ENCODE data around the gene RGS12.

RGS12 gene, protein sequence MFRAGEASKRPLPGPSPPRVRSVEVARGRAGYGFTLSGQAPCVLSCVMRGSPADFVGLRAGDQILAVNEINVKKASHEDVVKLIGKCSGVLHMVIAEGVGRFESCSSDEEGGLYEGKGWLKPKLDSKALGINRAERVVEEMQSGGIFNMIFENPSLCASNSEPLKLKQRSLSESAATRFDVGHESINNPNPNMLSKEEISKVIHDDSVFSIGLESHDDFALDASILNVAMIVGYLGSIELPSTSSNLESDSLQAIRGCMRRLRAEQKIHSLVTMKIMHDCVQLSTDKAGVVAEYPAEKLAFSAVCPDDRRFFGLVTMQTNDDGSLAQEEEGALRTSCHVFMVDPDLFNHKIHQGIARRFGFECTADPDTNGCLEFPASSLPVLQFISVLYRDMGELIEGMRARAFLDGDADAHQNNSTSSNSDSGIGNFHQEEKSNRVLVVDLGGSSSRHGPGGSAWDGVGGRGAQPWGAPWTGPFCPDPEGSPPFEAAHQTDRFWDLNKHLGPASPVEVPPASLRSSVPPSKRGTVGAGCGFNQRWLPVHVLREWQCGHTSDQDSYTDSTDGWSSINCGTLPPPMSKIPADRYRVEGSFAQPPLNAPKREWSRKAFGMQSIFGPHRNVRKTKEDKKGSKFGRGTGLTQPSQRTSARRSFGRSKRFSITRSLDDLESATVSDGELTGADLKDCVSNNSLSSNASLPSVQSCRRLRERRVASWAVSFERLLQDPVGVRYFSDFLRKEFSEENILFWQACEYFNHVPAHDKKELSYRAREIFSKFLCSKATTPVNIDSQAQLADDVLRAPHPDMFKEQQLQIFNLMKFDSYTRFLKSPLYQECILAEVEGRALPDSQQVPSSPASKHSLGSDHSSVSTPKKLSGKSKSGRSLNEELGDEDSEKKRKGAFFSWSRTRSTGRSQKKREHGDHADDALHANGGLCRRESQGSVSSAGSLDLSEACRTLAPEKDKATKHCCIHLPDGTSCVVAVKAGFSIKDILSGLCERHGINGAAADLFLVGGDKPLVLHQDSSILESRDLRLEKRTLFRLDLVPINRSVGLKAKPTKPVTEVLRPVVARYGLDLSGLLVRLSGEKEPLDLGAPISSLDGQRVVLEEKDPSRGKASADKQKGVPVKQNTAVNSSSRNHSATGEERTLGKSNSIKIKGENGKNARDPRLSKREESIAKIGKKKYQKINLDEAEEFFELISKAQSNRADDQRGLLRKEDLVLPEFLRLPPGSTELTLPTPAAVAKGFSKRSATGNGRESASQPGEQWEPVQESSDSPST (N-terminal part only)

GRCh38 chr4:3292571-3293400 is at the start of gene RGS12:
TSS of gene RGS12 (plus strand) at chr4:3293021. CDS start at chr4:3316171, 23,150 bp downstream.
- DNase-seq (ENCODE audit: low spot score), result peak; percentile 98

DNA sequence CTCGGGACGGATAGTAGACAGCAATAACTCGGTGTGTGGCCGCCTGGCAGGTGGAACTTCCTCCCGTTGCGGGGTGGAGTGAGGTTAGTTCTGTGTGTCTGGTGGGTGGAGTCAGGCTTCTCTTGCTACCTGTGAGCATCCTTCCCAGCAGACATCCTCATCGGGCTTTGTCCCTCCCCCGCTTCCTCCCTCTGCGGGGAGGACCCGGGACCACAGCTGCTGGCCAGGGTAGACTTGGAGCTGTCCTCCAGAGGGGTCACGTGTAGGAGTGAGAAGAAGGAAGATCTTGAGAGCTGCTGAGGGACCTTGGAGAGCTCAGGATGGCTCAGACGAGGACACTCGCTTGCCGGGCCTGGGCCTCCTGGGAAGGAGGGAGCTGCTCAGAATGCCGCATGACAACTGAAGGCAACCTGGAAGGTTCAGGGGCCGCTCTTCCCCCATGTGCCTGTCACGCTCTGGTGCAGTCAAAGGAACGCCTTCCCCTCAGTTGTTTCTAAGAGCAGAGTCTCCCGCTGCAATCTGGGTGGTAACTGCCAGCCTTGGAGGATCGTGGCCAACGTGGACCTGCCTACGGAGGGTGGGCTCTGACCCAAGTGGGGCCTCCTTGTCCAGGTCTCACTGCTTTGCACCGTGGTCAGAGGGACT is 49.6 kb upstream of the RGS12 start:
- no peak for DNase-seq (ENCODE audit: low spot score)

DNA sequence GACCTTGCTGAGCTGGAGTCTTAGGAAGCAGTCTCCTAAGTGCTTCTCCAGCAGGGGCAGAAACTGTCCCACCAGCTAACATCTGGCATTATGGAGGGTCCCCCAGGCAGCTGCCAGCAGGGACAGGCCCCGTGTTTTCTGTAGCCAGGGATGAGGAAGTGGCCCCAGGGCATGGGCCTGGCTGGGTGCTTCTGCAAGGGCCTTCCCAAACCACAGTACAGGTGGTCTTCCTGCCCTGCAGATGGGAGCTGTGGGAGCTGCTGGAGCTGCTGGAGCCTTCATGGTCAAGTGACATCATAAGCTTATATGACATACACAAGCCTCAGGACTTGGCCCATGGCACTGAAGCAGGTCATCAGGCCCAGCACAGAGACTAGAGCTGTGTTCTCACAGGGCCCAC is 48.8 kb upstream of the RGS12 start:
- no peak for DNase-seq (ENCODE audit: low spot score)

DNA sequence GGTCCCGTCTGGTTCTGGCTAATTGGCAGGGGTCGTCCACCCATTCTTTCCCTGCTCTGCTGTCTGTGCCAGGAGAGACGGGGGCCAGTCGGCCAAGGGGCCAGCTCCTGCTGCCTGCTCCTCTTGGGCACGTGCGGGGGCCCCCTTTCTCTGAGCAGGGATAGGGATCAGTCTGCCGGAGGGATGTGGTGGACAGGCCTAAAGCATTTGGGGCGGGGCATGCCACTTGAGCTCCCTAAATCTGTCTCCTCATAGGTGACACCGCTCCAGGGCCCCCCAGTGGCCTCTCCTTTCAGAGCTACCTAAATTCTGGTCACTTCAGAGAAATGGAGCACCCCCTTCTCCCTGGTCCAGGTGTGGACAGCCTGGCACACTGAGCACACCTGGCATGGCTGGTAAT is 48.1 kb upstream of the RGS12 start:
- no peak for DNase-seq (ENCODE audit: low spot score)

DNA sequence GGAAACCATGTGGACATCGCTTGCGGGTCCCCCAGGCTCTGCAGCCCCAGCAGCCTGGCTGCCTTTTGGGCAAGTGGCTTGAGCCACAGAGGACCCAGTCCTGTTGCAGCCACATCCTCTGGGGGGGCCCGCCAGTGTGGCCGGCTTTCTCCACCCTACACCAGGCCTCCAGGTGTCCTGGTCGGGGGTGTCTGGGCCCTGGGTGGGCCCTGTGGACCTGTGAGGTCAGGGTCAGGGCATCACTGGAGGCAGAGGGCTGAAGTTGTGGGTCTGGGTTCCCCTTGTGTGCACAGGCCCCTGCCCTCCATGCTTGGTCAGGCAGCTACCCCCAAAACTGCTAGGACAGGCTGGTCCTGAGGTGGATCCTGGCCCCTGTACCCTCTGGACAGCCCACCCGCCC is 47.1 kb upstream of the RGS12 start:
- DNase-seq (ENCODE audit: low spot score), result no peak

- no peak for DNase-seq (ENCODE audit: low spot score)
Measured at GRCh38 chr4:3246458-3247398, 46.1 kb upstream of the RGS12 start.

DNA sequence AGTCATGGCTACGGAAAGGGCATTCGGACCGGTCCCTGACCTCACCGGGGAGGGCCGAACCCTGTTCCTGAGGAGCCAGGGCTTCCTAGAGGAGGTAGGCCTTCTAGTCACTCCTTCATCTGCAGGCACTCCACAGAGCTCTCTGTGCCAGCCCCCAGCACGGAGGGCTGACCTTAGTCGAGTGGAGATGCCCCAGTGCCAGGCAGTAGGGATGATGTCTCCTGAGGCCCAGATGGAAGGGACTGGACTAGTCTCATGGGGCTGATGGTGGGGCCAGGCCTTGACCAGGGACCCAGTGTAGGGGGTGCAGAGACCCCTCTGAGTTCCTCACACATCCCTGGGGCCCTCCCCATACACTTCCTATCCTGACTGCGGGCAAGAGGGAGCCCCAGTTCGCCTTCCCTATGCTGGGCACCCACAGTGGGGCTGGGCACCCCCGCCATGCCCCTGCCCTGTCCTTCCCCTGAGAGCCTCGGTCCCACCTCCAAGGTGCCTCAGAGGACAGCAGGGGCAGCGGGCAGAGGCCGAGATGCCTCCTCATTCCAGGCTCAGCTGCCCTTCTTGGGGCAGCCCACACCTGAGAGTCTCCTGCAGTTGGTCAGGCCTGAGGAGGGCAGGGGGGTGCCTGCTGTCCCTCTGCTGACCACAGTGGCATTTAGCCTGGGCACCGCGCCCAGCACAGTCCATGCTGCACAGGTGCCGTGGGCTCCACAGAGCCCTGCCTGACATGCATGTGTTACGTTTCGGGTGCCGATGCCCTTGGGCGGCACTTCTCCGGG is 45.2 kb upstream of the RGS12 start:
- DNase-seq (ENCODE audit: low spot score), result no peak

DNA sequence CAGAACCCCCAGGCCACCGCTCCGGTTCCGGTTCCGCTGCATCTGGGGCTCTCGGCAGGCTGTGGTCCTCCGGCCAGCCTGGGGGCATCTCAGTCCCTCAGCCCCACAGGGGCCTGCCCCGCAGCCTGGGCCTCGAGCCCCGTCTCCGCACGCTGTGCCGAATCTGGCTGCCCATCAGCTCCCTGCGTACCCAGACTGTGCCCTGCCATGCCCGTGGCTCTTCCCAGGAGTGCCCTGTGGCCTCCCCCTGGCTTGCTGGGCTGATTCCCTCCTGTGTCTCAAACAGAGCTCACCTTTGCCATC is 44.7 kb upstream of the RGS12 start:
- no peak for DNase-seq (ENCODE audit: low spot score)

DNA sequence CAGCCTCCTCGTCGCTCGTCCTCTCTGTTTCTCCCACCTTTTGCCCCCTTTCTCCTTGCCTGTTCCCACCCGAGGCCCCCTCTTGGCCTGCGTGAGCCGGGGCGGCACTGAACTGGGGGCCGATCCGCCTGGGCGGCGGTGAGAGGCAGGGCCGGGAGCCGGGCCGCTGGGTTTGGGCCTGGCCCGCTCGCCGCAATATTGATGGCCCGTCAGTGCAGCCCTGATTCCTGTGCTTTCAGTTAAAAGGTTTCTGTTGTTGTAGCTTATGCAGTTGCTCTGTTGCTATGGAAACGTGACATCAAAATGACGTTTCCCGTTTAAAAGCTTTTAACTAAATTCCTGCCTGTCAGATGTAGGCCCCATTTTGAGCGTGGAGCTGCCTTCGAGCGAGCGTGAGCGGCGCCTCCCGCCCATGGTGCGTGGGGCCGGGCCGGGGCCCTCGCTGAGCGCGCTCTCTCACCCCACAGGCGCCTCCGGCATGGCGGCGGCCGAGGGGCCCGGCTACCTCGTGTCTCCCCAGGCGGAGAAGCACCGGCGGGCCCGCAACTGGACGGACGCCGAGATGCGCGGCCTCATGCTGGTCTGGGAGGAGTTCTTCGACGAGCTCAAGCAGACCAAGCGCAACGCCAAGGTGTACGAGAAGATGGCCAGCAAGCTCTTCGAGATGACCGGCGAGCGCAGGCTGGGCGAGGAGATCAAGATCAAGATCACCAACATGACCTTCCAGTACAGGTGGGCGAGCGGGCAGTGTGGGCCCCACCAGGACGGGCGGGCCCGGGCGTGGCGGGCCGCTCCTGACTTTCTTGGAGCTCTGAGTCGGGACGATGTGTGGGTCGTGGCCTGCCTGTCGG is 43.8 kb upstream of the RGS12 start, which contains the start of gene MSANTD1:
MSANTD1 (plus strand) TSS at position 349 of the 851 bp plus-strand sequence; CDS start at position 413, 64 bp downstream.
- no peak for DNase-seq (ENCODE audit: low spot score)

GRCh38 chr4:3249711-3250437 is 42.9 kb upstream of the RGS12 start:
- DNase-seq (ENCODE audit: low spot score), result no peak

GRCh38 chr4:3250438-3250955 is 42.3 kb upstream of the RGS12 start:
- no peak for DNase-seq (ENCODE audit: low spot score)

DNA sequence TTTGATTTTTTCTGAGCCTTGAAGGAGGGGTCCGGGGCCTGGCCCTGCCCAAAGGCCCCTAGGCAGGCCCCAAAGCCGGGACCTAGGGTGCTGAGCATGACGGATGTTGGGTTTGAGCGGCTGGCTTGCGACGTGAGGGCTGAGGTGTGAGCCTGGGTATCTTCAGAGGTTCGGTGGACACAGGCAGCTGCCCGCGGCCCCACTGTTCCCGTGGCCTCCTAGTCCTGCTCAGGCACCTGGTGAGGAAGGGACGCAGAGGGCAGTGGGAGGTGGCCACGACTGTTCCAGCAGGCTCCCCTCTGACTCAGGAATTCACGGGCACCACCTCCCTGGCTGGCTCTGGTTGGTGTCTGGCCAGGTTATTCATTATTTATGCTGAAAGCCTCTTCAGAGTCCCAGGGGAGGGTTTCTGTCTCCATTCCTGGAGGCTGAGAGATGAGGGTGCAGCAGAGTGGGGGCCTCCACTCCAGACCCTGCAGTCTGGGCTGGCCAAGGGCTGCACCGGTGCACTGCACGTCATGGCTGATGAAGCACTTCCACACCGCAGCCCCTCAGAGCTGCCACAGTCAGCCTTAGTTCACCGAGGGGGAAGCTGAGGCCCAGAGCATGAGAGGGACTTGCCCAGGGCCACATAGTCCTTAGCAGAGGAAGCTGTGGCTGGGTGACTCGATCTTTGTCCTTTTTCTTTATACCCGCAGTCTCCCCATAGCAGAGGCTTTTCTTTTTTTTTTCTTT is 41.7 kb upstream of the RGS12 start:
- DNase-seq (ENCODE audit: low spot score), result no peak

DNA sequence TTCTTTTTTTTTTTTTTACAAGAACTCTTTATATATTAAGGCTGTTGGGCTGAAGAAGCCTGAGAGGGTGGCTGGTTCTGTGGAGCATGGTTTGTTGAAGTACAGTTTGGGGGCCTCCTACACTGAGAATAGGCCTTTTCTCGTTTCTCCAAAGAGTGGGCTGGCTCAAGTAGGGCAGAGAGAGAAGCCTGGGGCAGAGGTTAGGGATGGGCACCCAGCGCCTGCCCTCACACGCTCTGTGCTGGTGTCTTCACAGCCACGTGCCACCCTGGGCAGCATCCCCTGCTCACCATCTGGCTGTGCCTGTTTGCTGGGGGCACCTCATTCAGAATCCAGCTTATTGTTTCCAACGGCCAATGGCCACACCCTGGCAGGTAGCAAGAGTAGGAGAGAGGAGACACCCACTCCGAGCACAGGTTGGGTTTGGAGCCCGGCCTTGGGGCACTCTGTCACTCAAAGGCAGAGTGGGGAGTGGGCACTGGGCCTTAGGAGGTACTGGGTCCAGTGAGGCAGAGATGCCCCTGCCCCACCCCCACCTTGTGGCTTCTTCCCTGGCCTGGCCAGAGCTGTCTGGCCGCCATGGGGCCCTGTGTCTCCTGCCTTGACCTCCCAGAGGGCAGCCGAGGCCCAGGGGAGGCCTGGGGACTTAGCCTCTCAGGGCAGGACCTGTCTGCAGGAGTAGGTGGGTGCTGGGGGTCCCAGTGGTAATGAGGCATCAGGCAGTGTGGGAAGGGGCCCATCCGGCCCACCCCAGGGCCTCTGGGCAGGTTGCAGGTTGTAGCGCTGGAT is 40.9 kb upstream of the RGS12 start:
- peak; percentile 33 for DNase-seq (ENCODE audit: low spot score)

DNA sequence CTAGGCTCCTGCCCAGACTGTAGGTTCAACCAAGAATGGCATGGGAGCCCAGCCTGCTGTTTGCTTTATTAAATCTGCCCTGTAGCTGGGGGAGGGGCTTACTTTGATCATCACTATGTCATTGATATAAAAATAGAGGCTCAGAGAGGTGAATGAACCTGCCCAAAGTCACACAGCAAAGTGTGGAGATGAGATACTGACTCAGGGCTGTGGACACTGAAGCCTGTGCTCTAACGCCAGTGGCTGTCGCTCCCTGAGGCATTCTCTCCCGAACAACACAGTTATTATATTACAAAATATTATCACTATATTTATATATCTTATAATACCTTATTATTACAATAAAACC is 40.4 kb upstream of the RGS12 start:
- no peak for DNase-seq (ENCODE audit: low spot score)

GRCh38 chr4:3252831-3253641 is 39.8 kb upstream of the RGS12 start:
- peak; percentile 59 for DNase-seq (ENCODE audit: low spot score)

Measured in left forelimb (tissue), 1 donor.